Coronary artery (tissue), 2 donors: ENCODE results near the gene SDHAF3.

Source experiments
- DNase-seq: peaks from one replicate; pipeline ENCODE4 v3.0.0-alpha.2; 2017; ENCODE audit warnings: low spot score
- H3K27ac ChIP-seq, 2 donors: fragments of 200-600 bp; sonication (generic); one replicate each; pipeline ENCODE4 v1.5.1; 2016 to 2019
- H3K4me3 ChIP-seq: fragments of 200-600 bp; sonication (generic); 2 replicates; pipeline ENCODE4 v1.5.1; 2016; ENCODE audit warnings: mild to moderate bottlenecking, moderate library complexity
- TF ChIP-seq, protein P1 (sequence below): fragments of 200-600 bp; sonication (generic); IDR thresholded peaks from one replicate; pipeline ENCODE4 v1.5.1; 2019; ENCODE audit warnings: antibody characterized with exemption

The SDHAF3 gene

DNA sequence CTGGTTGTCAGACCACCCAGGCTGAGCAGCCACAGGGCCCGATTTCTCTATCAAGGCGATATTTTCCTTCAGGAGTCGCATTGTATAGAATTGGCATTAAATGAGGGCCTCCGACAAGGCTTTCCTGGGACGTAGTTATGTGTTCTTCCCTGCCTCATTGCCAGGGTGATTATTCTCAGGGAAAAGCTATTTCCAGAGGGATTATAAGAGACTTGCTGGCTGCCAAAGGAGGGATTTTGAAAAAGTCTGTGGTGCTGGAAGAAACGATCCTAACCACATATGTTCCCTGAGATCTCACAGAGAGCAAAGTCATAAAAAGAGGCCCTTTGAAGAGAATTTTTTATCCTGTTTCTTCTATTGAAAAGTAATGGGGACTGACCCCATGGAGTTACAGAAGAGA, 27.7 kb upstream of the SDHAF3 start:
- Histone ChIP-seq H3K27ac (no peak overlapping the region), H3K4me3 (no peak overlapping the region)
- no peak for DNase-seq
- TF ChIP-seq, protein P1, sequence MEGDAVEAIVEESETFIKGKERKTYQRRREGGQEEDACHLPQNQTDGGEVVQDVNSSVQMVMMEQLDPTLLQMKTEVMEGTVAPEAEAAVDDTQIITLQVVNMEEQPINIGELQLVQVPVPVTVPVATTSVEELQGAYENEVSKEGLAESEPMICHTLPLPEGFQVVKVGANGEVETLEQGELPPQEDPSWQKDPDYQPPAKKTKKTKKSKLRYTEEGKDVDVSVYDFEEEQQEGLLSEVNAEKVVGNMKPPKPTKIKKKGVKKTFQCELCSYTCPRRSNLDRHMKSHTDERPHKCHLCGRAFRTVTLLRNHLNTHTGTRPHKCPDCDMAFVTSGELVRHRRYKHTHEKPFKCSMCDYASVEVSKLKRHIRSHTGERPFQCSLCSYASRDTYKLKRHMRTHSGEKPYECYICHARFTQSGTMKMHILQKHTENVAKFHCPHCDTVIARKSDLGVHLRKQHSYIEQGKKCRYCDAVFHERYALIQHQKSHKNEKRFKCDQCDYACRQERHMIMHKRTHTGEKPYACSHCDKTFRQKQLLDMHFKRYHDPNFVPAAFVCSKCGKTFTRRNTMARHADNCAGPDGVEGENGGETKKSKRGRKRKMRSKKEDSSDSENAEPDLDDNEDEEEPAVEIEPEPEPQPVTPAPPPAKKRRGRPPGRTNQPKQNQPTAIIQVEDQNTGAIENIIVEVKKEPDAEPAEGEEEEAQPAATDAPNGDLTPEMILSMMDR: no peak

DNA sequence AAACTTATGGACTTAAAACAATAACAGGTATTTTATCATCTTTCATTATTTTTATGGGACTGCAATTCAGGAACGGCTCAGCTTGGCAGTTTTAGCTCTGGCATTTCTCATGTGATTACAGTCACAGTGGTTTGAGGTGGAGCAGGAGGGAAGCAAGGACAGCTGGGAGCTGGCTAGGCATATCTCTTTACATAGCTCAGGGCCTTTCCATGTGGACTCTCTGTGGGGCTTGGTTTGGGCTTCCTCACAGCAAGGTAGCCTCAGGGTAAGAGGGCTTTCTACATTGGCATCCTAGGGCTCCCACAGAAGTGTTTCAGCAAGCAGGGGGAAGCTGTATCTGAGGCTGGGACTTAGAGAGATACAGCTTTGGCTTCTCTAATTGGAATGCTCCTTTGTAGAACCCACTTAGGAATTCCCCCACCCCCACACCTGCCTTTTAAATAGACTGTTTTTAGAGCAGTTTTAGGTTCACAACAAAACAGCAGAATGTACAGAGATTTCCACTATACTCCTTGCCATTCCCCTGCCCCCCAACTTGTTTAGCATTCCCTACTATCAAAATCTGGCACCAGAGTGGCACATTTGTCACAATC, 26.6 kb upstream of the SDHAF3 start:
- Histone ChIP-seq H3K4me3 (no peak overlapping the region), H3K27ac (no peak overlapping the region)
- TF ChIP-seq, protein P1: no peak
- DNase-seq: no peak

DNA sequence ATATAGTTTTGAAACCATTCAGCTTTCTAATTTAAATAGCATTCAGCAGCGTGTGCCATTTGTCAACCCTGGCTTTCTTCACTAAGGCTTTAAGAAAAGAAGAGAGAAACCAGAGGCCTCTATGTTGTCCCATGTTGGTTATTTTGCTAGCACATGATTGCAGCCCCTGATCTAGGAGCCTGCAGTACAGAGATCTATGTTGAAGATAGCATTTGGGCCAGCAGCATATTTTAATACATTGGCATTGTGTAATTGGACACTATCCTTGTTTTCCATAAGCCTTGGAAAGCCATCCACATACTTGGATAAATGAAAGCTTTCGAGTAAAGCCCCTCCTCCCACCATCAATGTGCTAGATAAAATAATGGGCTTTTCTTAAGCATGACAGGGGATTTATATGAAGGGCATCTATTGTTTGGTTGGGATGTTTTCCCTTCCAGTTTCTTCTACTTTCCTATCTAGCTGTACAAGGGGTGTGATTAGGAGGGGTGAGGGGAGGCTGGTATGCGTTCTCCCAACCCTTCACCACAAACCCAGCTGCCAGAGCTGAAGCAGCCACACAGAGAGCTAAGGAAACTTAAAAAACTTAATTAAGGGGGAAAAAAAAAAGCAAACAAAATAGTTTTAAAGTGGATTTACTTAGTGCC, 23.1 kb upstream of the SDHAF3 start:
- no peak overlapping the region for H3K4me3 ChIP-seq
- DNase-seq: no peak
- TF ChIP-seq, protein P1: no peak
- no peak overlapping the region for H3K27ac ChIP-seq

DNA sequence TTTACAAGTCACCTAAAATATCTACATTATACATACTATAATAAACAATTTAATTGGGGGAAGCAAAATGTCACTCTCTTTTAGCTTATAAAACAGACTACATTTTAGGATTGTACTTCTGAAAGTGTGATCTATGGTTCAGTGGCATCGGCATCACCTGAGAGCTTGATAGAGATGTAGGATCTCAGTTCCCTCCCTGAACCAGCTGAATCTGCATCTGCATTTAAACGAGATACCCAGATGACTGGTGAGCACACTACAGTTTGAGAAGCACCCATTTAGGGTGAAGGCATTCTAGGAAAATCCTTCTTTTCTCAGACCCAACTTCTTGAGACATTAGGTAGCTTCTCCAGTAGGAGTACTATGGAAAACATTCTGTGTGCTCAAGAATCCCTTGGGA, 21.5 kb upstream of the SDHAF3 start:
- TF ChIP-seq, protein P1: no peak
- Histone ChIP-seq H3K4me3 (no peak overlapping the region), H3K27ac (no peak overlapping the region)
- no peak for DNase-seq

DNA sequence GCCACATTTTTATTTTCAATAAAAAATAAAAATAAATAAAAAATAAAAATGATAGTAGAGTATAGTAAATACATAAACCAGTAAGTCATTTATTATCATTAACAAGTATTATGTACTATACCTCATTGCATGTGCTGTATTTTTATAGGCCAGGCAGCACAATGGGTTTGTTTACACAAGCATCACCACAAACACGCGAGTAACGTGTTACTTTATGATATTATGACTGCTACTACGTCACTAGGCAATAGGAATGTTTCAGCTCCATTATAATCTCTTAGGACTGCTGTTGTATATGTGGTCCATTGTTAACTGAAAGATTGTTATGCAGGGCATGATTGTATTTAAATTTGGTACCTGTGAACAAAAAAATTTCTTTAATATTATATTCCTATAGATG, 20.8 kb upstream of the SDHAF3 start:
- no peak overlapping the region for H3K27ac ChIP-seq
- no peak for DNase-seq
- H3K4me3 ChIP-seq: no peak overlapping the region
- TF ChIP-seq, protein P1: no peak

DNA sequence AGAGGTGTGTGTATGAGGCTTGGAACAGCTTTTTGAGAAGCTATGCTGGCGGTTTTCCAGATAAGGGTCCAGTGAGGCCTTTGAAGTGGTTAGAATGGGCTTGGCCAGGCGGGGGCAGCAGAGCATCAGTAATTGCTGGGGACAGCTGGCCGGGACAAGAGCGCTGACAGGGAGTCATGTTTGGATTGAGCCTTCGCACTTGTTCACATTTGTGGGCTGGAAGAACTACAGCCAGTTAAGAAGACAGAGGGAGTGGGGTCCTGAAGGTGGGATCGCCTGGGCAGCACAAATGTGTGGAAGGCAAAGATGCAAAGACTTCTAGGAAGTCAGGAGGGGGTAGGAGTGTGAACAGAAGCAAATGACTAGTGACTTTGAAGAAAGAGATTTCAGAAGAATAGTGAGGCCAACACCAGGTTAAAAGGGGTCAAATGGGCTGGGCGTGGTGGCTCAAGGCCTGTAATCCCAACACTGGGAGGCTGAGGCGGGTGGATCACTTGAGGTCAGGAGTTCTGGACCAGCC, 12.7 kb upstream of the SDHAF3 start:
- Histone ChIP-seq H3K27ac (no peak overlapping the region), H3K4me3 (no peak overlapping the region)
- peak; percentile 76 for DNase-seq
- TF ChIP-seq, protein P1: peak; percentile 62

DNA sequence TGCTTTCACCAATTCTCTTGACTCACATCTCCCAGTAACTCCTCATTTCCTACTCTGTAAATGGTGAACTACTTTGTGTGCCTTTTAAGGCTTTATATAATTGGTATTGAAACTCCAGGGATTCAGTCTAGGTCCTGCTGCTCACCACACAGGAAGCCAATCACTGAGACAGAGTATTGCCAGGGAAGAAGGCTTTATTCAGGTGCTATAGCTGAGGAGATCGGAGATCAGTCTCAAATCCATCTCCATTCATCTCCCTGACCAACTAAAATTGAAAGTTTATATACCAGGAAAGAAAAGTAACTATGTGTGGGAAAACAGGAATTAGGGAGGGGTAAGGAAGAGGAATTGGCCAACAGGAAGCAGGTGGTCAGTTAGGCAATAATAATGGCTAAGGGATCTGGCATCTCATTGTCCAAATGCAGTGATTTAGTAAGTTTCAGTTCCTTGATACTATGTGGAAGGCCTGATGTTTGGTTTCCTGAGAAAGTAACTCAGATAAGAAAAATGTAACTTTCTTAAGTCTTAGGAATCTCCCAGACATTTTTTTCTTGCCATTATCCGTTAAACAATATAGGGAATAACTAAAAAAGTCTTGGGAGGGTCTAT, 10.2 kb upstream of the SDHAF3 start:
- Histone ChIP-seq H3K27ac (no peak overlapping the region), H3K4me3 (no peak overlapping the region)
- TF ChIP-seq, protein P1: no peak
- DNase-seq: no peak
